T-helper 1 cell treated with Interleukin-12 subunit alpha and Interleukin-12 subunit beta and Interleukin-4 antibody, amounts not matched to agents 30 μg/mL and 1 μg/mL, for 36 hours (primary cell): ENCODE measurements around the gene MCRS1.

ENCODE experiments used
- H3K27ac Mint-ChIP-seq: one replicate; pipeline ENCODE4 v1.8.0; 2021; ENCODE audit warnings: mild to moderate bottlenecking, mixed read lengths
- H3K27me3 Mint-ChIP-seq: one replicate; pipeline ENCODE4 v1.8.0; 2021; ENCODE audit warnings: low read depth, mixed read lengths
- H3K36me3 Mint-ChIP-seq: one replicate; pipeline ENCODE4 v1.8.0; 2021; ENCODE audit warnings: low read depth, mixed read lengths
- H3K4me1 Mint-ChIP-seq: one replicate; pipeline ENCODE4 v1.8.0; 2021; ENCODE audit warnings: low read depth, mixed read lengths
- H3K4me3 Mint-ChIP-seq: one replicate; pipeline ENCODE4 v1.8.0; 2021; ENCODE audit warnings: mild to moderate bottlenecking, moderate library complexity, mixed read lengths
- H3K9me3 Mint-ChIP-seq: one replicate; pipeline ENCODE4 v1.8.0; 2021; ENCODE audit warnings: mixed read lengths

The MCRS1 gene

DNA sequence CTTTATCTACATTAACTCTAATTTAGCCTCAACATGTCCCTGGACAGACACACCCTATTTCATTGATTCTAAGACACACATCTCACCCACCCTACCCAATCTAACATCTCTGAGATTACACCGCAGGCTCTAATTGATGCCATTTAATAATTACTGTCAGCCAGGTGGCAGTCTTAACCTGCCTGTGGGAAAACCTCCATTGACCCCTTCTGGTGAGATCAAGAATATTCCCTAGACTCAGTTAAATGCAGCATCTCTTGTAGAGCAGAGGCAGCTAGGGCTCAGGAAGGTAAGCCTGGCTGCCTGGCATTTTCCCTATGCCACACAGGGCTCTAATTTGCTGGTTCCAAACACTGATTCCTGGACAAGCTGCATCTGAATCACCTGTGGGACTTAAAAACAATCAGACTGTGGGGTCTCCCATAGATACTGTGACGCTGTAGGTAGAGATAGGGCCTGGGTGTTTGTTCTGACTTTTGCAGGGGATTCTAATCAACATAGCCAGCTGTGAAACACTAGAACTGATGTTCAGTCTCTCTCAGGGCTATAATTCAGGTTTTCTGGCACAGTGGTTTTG lies 14.3 kb downstream of the MCRS1 start:
- Mint-ChIP-seq H3K4me3 (no peak overlapping the region), H3K36me3 (peaks cover 10% of the 10 kb centered on the region), H3K9me3 (no peaks in the 10 kb centered on the region), H3K27me3 (peaks cover 17% of the 10 kb centered on the region), H3K4me1 (no peaks in the 10 kb centered on the region), H3K27ac (no peak overlapping the region)

DNA sequence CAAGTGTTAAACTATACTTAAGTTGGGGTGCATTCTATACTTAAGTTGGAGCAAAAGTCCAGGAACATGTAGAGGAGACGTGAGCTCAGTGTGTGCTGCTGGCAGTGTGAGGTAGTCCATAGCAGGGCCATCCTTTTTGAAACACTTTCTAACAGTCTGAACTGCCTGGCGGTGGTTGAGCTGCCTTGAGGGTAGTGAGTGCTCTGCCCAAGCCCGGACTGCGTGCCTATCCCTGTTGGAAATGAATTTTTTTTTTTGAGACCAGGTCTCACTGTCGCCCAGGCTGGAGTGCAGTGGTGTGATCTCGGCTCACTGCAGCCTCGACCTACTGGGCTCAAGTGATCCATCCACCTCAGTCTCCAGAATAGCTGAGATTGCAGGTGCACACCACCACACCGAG lies 15.0 kb downstream of the MCRS1 start:
- H3K4me3 Mint-ChIP-seq, result no peak overlapping the region
- H3K4me1 Mint-ChIP-seq, result peaks cover 1% of the 10 kb centered on the region
- H3K36me3 Mint-ChIP-seq, result peaks cover 5% of the 10 kb centered on the region
- peak overlapping the region; percentile 6 for H3K27ac Mint-ChIP-seq
- H3K9me3 Mint-ChIP-seq, result no peaks in the 10 kb centered on the region
- peaks cover 24% of the 10 kb centered on the region for H3K27me3 Mint-ChIP-seq

DNA sequence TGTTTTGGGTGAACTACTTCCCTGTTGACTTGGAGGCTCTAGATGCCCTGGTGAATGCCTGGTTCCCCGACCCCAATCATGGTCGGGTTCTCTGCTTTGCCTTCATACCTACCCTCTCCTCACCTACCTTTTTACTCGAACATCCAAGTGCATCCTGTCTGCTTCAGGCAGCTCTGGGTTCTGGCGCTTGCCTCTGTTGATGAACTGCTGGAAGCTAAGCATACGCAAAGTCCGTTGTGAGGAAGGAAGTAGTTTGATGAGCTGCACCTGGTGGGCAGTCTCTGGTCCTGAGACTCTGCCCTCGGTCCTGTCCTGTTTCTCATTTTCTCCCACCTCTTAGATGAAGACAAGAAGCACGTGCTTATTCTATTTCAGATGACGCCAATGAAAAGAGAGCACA lies 15.5 kb downstream of the MCRS1 start:
- H3K9me3 Mint-ChIP-seq, result no peaks in the 10 kb centered on the region
- H3K27me3 Mint-ChIP-seq, result peaks cover 25% of the 10 kb centered on the region
- peaks cover 1% of the 10 kb centered on the region for H3K4me1 Mint-ChIP-seq
- H3K4me3 Mint-ChIP-seq, result no peak overlapping the region
- peaks cover 5% of the 10 kb centered on the region for H3K36me3 Mint-ChIP-seq
- peak overlapping the region; percentile 6 for H3K27ac Mint-ChIP-seq

DNA sequence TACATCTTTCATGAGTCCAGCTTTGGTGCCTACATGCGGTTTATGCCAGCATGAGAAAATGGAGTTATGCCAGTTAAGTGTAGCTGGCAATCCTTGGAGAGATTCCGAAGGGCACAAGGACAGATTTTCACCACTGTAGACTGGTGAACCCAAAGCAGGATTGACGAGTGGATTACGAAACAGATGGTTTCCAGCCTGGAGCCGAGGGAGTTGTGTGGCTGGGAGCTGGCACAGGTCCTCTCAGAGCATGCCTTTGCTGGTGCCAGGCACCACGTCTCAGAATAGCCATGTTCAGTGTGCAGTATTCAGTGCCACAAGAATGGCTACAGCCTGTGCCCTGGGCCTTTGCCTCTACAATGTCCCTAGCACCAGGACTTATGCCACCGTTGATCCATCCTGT lies 15.9 kb downstream of the MCRS1 start:
- Mint-ChIP-seq H3K27ac (no peak overlapping the region), H3K27me3 (peaks cover 25% of the 10 kb centered on the region), H3K36me3 (peaks cover 5% of the 10 kb centered on the region), H3K4me1 (peaks cover 1% of the 10 kb centered on the region), H3K9me3 (no peaks in the 10 kb centered on the region), H3K4me3 (no peak overlapping the region)

DNA sequence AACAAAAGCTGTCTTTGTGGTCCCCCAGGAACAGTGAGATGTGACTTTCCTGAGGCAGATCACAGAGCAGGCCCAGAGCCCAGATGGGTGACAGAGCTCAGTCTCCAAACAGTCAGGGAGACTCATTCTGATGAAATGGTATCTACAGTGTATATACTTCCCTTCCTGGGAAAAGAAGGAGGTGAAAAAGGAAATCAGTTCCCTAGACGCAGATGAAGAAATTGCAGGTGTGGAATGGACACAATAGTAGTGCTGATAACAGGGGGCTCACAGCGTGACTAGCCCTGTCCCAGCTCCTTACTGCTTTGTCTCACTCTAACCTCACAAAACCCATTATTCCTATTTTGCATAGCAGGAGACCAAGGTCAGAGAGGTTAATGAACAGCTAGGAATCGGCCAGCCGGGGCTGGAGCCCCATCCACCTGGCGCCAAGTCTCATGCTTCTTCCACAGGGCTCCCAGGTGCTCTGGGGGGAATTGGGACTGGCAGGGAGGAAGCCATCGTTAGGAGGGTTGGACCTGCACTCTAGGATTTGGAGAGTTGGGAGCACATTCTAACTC lies 17.2 kb downstream of the MCRS1 start:
- H3K4me3 Mint-ChIP-seq, result no peak overlapping the region
- peaks cover 27% of the 10 kb centered on the region for H3K27me3 Mint-ChIP-seq
- H3K36me3 Mint-ChIP-seq, result no peaks in the 10 kb centered on the region
- no peak overlapping the region for H3K27ac Mint-ChIP-seq
- H3K9me3 Mint-ChIP-seq, result no peaks in the 10 kb centered on the region
- H3K4me1 Mint-ChIP-seq, result peaks cover 1% of the 10 kb centered on the region

DNA sequence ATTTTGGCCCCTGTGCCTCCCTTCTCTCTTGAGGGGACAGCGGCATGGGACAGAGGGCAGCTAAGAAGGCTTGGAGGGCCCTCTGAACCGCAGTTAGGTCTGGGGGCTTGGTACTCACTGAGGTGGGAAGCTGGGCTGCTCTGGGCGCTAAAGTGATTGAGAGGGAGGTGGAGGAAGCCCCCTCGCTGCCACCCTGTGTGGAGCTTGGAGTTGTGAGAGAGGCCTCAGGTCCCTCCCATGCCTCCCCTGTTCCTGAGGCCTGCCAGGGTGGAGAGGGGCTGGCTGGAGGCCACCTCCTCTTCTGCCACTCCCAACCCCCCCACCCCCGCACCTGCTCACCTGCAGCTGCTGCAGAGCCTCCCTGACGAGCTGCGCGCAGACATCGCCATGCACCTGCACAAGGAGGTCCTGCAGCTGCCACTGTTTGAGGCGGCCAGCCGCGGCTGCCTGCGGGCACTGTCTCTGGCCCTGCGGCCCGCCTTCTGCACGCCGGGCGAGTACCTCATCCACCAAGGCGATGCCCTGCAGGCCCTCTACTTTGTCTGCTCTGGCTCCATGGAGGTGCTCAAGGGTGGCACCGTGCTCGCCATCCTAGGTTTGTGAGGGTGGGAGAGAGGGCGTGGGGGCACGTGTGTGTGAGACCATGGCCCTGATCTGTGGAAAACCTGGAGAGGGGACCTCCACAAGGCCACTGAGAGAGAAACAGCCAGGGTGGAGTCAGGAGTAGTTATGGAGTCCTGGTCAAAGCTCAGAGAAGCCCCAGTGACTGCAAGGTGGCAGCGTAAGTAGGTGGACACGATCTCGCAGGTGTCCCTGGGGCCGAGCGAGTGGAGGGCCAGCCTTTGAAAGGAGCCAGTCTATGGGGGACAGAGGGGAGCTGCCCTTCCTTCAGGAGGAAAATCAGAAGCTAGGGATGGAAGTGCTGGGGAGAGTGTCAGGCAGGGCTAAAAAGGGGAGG lies 17.9 kb downstream of the MCRS1 start:
- Mint-ChIP-seq H3K27me3 (peaks cover 30% of the 10 kb centered on the region), H3K27ac (no peak overlapping the region), H3K4me1 (peaks cover 1% of the 10 kb centered on the region), H3K9me3 (no peaks in the 10 kb centered on the region), H3K4me3 (no peak overlapping the region), H3K36me3 (no peaks in the 10 kb centered on the region)

DNA sequence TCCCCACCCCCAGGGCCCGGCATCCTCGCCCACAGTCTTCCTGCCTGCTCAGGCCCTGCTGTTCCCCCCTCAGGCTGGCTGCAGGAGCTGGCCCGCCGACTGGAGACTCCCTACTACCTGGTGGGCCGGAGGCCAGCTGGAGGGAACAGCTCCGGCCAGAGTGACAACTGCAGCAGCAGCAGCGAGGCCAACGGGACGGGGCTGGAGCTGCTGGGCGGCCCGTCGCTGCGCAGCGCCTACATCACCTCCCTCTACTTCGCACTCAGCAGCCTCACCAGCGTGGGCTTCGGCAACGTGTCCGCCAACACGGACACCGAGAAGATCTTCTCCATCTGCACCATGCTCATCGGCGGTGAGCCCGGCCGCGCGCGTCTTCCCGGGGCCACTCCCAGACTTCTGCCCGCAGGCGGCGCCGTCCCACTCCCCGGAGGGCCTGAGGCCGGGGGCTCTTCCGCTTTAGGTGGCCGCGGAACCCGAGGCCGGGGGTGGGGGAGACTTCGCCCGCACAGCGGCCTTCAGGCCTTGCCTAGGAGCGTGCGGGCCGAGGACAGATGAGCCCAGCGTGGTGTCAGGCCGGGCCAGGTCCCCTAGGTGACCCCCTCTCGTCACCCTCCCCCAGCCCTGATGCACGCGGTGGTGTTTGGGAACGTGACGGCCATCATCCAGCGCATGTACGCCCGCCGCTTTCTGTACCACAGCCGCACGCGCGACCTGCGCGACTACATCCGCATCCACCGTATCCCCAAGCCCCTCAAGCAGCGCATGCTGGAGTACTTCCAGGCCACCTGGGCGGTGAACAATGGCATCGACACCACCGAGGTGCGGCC lies 18.9 kb downstream of the MCRS1 start:
- peaks cover 1% of the 10 kb centered on the region for H3K4me1 Mint-ChIP-seq
- peaks cover 36% of the 10 kb centered on the region for H3K27me3 Mint-ChIP-seq
- H3K27ac Mint-ChIP-seq, result no peak overlapping the region
- H3K36me3 Mint-ChIP-seq, result no peaks in the 10 kb centered on the region
- H3K9me3 Mint-ChIP-seq, result no peaks in the 10 kb centered on the region
- H3K4me3 Mint-ChIP-seq, result peak overlapping the region; percentile 65

DNA sequence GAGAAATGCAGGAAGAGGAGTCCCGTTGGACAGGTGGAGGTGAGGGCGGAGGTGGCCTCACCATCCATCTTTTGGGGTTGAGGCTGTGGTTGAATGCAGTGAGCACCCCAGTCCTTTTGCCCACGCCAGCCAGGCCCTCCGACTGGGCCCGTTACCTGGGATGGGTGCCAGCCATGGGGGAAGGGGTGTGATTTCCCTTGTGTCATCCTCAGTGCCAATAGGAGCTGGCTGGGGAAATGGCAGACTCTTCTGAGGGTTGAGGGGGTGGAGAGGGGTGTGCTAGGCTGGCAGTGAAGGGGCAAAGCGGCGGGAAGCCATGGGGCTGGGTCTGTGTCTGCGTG lies 19.5 kb downstream of the MCRS1 start:
- Mint-ChIP-seq H3K9me3 (no peaks in the 10 kb centered on the region), H3K4me3 (no peak overlapping the region), H3K4me1 (peaks cover 1% of the 10 kb centered on the region), H3K36me3 (no peaks in the 10 kb centered on the region), H3K27ac (no peak overlapping the region), H3K27me3 (peaks cover 36% of the 10 kb centered on the region)

DNA sequence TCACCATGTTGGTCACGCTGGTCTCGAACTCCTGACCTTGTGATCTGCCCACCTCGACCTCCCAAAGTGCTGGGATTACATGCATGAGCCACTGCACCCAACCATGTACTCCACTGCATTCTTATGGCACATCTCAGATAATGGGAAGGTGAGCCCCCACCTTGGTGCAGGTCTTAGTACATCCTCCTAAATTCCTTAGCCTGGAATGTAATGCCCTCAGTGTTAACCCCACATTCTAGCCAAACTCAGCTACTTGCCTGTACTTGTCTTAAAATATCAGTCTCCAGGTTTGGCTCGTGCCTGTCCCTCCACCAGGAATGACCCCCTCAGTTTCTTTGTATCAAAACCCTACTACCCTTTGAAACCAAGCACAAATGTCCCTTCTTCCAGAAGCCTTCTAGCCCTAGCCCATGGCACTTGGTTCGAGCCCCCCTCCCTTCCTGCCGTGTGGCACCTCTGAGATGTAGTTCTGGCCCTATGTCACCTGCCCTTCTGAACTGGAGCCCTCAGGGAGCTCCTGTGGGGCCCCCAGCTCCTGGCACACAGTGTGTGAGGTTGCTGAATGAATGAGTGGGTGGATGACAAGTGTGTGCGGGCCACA lies 20.8 kb downstream of the MCRS1 start:
- Mint-ChIP-seq H3K9me3 (no peaks in the 10 kb centered on the region), H3K4me3 (peak overlapping the region; percentile 5), H3K4me1 (peaks cover 5% of the 10 kb centered on the region), H3K27me3 (peaks cover 35% of the 10 kb centered on the region), H3K27ac (no peak overlapping the region), H3K36me3 (no peaks in the 10 kb centered on the region)

DNA sequence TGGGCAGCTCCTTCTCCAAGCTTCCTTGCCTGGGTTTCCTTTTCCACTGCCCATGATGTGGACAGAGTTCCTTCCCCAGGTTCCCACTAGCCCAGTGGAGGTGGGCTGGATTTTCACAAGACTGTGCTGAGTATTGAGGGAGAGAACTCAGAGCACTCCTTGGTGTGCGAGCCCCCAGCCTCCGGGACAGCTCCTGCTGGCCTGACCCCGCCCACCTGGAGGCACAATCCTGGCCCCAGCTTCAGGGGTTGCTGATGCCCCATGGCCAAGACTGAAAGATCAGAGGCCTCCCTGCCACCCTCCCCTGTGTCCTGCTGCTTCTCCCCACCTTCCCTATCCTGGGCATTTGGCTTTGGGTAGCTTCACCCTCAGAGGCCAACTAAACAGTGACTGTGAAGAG lies 21.5 kb downstream of the MCRS1 start:
- Mint-ChIP-seq H3K4me3 (no peak overlapping the region), H3K9me3 (no peaks in the 10 kb centered on the region), H3K27ac (no peak overlapping the region), H3K4me1 (peaks cover 5% of the 10 kb centered on the region), H3K36me3 (no peaks in the 10 kb centered on the region), H3K27me3 (peaks cover 36% of the 10 kb centered on the region)

DNA sequence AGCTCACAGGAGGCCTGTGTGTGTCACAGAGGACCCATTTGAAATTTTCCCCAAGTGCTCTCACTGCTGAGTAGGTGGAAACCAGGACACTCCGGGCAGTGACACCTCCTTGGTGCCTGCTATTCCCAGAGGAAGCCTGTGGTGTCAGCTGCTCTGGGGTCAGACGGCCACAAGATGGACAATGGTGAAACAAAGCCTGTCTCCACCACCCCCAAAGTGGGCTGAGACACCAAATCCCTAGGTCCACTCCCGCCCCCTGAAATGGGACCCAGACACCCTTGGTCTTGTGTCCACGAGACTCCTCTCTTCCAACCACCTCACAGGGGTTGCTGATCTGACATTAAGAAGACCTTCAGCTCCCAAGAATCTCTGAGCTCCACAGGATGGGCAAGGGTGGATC lies 22.1 kb downstream of the MCRS1 start:
- Mint-ChIP-seq H3K4me3 (no peak overlapping the region), H3K27me3 (peaks cover 42% of the 10 kb centered on the region)

DNA sequence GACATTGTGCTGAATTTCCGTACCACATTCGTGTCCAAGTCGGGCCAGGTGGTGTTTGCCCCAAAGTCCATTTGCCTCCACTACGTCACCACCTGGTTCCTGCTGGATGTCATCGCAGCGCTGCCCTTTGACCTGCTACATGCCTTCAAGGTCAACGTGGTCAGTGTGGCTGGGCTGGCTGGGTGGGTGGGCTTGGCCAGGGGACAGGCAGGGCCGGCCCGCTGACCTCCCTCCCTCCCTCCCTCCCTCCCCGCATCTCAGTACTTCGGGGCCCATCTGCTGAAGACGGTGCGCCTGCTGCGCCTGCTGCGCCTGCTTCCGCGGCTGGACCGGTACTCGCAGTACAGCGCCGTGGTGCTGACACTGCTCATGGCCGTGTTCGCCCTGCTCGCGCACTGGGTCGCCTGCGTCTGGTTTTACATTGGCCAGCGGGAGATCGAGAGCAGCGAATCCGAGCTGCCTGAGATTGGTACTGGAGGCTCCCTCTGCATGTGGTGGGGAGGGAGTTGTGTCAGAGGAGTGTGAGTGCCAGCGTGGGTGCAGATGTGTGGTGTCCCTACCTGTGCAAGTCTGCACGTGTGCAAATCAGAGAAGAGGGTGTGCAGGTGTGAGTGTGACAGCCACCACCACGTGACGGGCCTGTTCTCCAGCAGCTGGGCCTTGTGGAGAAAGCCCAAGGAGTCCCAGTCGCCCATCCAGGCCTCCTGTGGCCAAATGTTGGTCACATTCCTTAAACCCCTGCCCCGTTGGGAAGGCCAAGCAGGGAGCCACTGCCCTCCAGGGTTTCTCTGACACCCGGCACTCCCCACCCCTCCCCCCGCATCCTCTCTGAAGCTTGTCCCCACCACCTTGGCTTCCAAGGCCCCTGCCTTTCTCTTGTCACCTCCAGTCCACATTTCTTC lies 23.8 kb downstream of the MCRS1 start:
- no peak overlapping the region for H3K4me3 Mint-ChIP-seq
- H3K27ac Mint-ChIP-seq, result no peak overlapping the region
- no peaks in the 10 kb centered on the region for H3K36me3 Mint-ChIP-seq
- peaks cover 6% of the 10 kb centered on the region for H3K4me1 Mint-ChIP-seq
- H3K27me3 Mint-ChIP-seq, result peaks cover 48% of the 10 kb centered on the region
- no peaks in the 10 kb centered on the region for H3K9me3 Mint-ChIP-seq

More for the DNA sequence above, 22.1 kb downstream of the MCRS1 start:
- Mint-ChIP-seq H3K4me1 (peaks cover 5% of the 10 kb centered on the region), H3K27ac (no peak overlapping the region), H3K36me3 (no peaks in the 10 kb centered on the region), H3K9me3 (no peaks in the 10 kb centered on the region)

DNA sequence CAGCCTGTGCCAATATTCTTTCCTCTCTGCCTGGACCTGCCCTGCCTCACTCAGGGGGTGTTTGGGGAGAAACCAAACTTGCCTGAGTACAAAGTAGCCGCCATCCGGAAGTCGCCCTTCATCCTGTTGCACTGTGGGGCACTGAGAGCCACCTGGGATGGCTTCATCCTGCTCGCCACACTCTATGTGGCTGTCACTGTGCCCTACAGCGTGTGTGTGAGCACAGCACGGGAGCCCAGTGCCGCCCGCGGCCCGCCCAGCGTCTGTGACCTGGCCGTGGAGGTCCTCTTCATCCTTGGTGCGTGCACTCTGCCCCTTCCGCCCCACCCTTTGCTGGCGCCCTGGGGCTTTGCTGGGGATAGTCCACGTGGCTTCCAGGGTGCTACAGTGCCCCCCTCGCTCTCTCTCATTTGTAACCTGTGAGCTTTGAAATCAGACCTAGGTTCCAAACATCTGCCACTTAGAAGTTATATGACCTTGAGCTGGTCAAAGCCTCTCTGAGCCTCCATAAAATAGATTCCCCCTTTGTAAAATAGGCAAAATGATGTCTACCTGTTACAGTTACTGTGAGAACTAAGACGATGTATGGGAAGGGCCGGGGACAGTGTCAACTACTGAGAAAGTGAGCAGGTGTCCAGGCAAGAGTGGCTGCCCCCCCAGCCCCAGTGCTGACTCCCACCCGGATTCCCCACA lies 24.6 kb downstream of the MCRS1 start:
- Mint-ChIP-seq H3K4me3 (no peak overlapping the region), H3K4me1 (peaks cover 6% of the 10 kb centered on the region), H3K9me3 (no peaks in the 10 kb centered on the region), H3K27ac (no peak overlapping the region), H3K27me3 (peaks cover 43% of the 10 kb centered on the region), H3K36me3 (no peaks in the 10 kb centered on the region)
